GM23248 (cell line): ENCODE results near the gene GLUD1. TPM values are rescaled to one million over a fixed set of nuclear protein-coding genes. Genes with fewer than 3 reads are reported as not detected.
"Not testable (repeated sequence)": the region's sequence is repeated elsewhere in the genome, so short reads cannot be mapped to it uniquely, and the experiment has no call there.

ENCODE experiments used
- DNase-seq: peaks from one replicate; pipeline ENCODE4 v3.0.0-alpha.2; 2015
- H2AFZ ChIP-seq: fragments of 200-600 bp; sonication (generic); 2 replicates; pipeline ENCODE4 v1.6.1; 2016; ENCODE audit warnings: antibody characterized with exemption
- H3F3A ChIP-seq: fragments of 200-600 bp; sonication (generic); 2 replicates; pipeline ENCODE4 v1.6.1; 2016; ENCODE audit warnings: mild to moderate bottlenecking, antibody characterized with exemption, mixed run types; ENCODE audit not compliant: insufficient read depth
- H3K27ac ChIP-seq: fragments of 200-600 bp; sonication (generic); 2 replicates; pipeline ENCODE4 v1.5.1; 2016; ENCODE audit warnings: mild to moderate bottlenecking
- H3K27me3 ChIP-seq: fragments of 200-600 bp; sonication (generic); replicated peaks from 2 replicates; pipeline ENCODE4 v1.6.1; 2016; ENCODE audit warnings: mild to moderate bottlenecking; ENCODE audit not compliant: insufficient read depth
- H3K36me3 ChIP-seq: fragments of 200-600 bp; sonication (generic); 2 replicates; pipeline ENCODE4 v1.6.1; 2016; ENCODE audit warnings: low read depth, mild to moderate bottlenecking
- H3K4me1 ChIP-seq: fragments of 200-600 bp; sonication (generic); 2 replicates; pipeline ENCODE4 v1.6.1; 2016; ENCODE audit warnings: mild to moderate bottlenecking; ENCODE audit not compliant: insufficient read depth
- H3K4me2 ChIP-seq: fragments of 200-600 bp; sonication (generic); one replicate; pipeline ENCODE4 v1.6.1; 2016; ENCODE audit warnings: mild to moderate bottlenecking; ENCODE audit not compliant: unreplicated experiment
- H3K4me3 ChIP-seq: fragments of 200-600 bp; sonication (generic); 2 replicates; pipeline ENCODE4 v1.5.1; 2016; ENCODE audit warnings: mild to moderate bottlenecking
- H3K79me2 ChIP-seq: fragments of 200-600 bp; sonication (generic); 2 replicates; pipeline ENCODE4 v1.6.1; 2016; ENCODE audit warnings: mild to moderate bottlenecking; ENCODE audit not compliant: insufficient read depth
- H3K9ac ChIP-seq: fragments of 200-600 bp; sonication (generic); 2 replicates; pipeline ENCODE4 v1.6.1; 2016; ENCODE audit warnings: mild to moderate bottlenecking
- H3K9me2 ChIP-seq: fragments of 200-600 bp; sonication (generic); 2 replicates; pipeline ENCODE4 v1.6.1; 2016; ENCODE audit warnings: mixed run types, mild to moderate bottlenecking, moderate library complexity; ENCODE audit not compliant: insufficient read depth
- H3K9me3 ChIP-seq: fragments of 200-600 bp; sonication (generic); one replicate; pipeline ENCODE4 v1.6.1; 2017; ENCODE audit warnings: low read depth
- H4K20me1 ChIP-seq: fragments of 200-600 bp; sonication (generic); 2 replicates; pipeline ENCODE4 v1.6.0; 2016; ENCODE audit not compliant: insufficient read depth
- EZH2 ChIP-seq: fragments of 200-600 bp; sonication (generic); IDR thresholded peaks from 2 replicates; pipeline ENCODE4 v1.6.1; 2018; ENCODE audit warnings: antibody characterized with exemption, mild to moderate bottlenecking; ENCODE audit not compliant: insufficient read depth, poor library complexity, severe bottlenecking
- EZH2phosphoT487 ChIP-seq: fragments of 200-600 bp; sonication (generic); IDR thresholded peaks from 2 replicates; pipeline ENCODE4 v1.6.1; 2018; ENCODE audit warnings: antibody characterized with exemption, moderate library complexity, mild to moderate bottlenecking, low read depth; ENCODE audit not compliant: insufficient read depth
- WGBS, 2 experiments: methylation state at CpG; one replicate each; pipeline ENCODE4 v1.1.6; 2015 to 2017; ENCODE audit warnings: low lambda C conversion rate in 2 of 2, low coverage in 1 of 2; ENCODE audit errors: missing lambda C conversion rate in 2 of 2; 5-methylcytosine and 5-hydroxymethylcytosine counted together
- in situ Hi-C: fragments of 300-500 bp; cut with MboI; formaldehyde crosslinking; loops from 2 replicates; pipeline ENCODE4 v1.15.0; 2020
- polyA plus RNA-seq: library from polyadenylated mRNA; unstranded; fragments of >200 nt; fragmentation: Nextera tagmentation; extraction: Ambion mirVana; gene quantifications from 2 replicates; pipeline ENCODE4 v1.2.1, GENCODE V29; 2016
- total RNA-seq: library from RNA; depleted of rRNA; stranded (reverse); fragments of >200 nt; shearing (Covaris generic); gene quantifications from 2 replicates; pipeline ENCODE4 v1.2.3, GENCODE V29; 2014

Gene GLUD1
- total and polyA plus RNA-seq, 2 experiments from 2014 or later = 98.8 to 209 TPM

DNA sequence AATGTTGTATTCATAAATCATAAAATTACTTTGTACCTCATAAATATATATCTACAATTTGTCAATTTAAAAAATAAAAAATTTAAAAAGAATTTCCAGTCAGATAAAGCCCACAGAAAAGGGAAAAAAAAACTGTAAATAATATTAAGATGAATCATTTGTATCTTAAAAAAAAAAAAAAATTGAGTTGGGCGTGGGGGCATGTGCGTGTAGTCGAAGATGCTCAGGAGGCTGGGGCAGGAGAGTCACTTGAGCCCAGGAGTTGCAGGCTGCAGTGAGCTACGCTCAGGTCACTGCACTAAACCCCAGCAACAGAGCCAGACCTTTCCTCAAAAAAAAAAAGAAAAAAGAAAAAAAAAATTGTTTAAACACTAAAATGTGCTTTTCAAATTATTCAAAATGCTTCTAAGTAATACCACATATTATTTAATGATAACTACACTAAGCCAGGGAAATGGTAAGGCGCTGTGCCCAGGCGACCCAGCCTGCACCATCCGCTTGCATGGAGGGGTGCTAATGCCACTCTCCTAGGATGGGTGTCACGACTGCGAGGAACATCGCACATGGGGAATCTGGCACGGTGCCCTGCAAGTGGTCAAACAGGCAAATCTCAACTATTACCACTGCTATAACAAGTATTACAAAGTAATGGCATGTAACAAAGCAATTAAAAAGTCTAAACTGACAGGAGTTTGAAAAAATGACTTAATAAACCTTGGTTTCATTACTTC lies 15.4 kb downstream of the GLUD1 start:
- Histone ChIP-seq H3K9me3 (no peaks in the 10 kb centered on the region), H4K20me1 (no peaks in the 10 kb centered on the region), H3K4me3 (no peak overlapping the region), H2AFZ (no peak overlapping the region), H3K4me2 (no peak overlapping the region), H3K36me3 (peaks cover 7% of the 10 kb centered on the region; the same call in 1 of the 2 replicates), H3K4me1 (peaks cover 33% of the 10 kb centered on the region), H3K27me3 (no peaks in the 10 kb centered on the region), H3K27ac (no peak overlapping the region), H3K9me2 (no peaks in the 10 kb centered on the region), H3K9ac (no peak overlapping the region; the same call in 1 of the 2 replicates), H3K79me2 (peaks cover 65% of the 10 kb centered on the region), H3F3A (peaks cover 19% of the 10 kb centered on the region)
- TF ChIP-seq EZH2phosphoT487 (no peak), EZH2 (no peak)
- in situ Hi-C loops = no loop called here
- DNase-seq = peak; percentile 55
- WGBS, 2 experiments = 57 to 58% methylated on average over 11 of the region's 11 CpGs

DNA sequence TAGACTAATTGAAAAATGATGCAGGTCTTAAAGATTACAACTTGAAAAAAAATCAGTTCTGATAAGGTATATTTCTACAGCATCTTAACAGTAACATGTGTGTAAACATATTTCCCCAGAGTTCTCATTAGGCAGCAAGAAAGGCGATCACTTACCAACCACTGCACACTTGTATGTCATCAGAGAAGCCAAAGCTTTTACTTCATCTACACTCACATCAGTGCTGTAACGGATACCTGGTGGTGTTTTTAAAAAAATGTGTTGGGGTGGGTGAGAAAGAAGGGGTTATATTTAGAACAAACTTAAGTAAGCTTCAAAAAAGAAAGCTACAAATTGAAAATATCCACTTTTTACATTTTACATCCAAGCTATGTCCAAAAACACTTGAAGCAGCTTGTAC lies 18.2 kb downstream of the GLUD1 start:
- DNase-seq, H3K4me3 ChIP-seq, H3K27me3 ChIP-seq, in situ Hi-C loops, H3K9me3 ChIP-seq, H3K27ac ChIP-seq, H3K4me2 ChIP-seq, H4K20me1 ChIP-seq, H3K4me1 ChIP-seq, H3F3A ChIP-seq, H3K9ac ChIP-seq, H2AFZ ChIP-seq, H3K9me2 ChIP-seq: not testable (repeated sequence)
- H3K36me3 ChIP-seq = peaks cover 26% of the 10 kb centered on the region
- WGBS, 2 experiments = 91 to 98% methylated on average over 2 of the region's 2 CpGs
- peaks cover 52% of the 10 kb centered on the region for H3K79me2 ChIP-seq

DNA sequence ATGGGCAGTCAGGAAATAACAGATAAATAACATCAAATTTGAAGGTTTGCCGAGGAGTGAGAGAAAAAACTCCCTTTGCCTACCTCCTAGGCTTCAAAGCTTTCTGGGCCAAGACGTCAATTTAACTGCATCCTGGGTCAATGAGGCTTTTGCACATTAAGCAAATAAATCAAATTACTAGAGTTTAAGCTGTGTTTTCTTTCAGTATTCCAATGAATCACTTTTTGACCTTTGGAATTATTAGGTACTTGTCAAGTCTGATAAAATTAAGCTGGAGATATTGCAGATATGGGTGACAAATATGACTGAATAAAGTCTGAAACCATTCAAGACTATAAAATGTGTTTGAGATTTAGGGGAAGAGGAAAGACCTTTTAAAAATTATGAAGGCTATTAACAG lies 22.2 kb downstream of the GLUD1 start:
- H3K27me3 ChIP-seq = no peaks in the 10 kb centered on the region
- no peak for DNase-seq
- no peak overlapping the region for H3K9ac ChIP-seq
- H3F3A ChIP-seq = no peaks in the 10 kb centered on the region
- no peak overlapping the region for H3K27ac ChIP-seq
- no peaks in the 10 kb centered on the region for H3K9me3 ChIP-seq
- H3K4me3 ChIP-seq = no peak overlapping the region
- H3K79me2 ChIP-seq = peaks cover 47% of the 10 kb centered on the region
- no peaks in the 10 kb centered on the region for H3K4me1 ChIP-seq
- H3K36me3 ChIP-seq = peaks cover 59% of the 10 kb centered on the region
- in situ Hi-C loops = no loop called here
- no peak overlapping the region for H2AFZ ChIP-seq
- H3K9me2 ChIP-seq = no peaks in the 10 kb centered on the region
- TF ChIP-seq EZH2 (no peak), EZH2phosphoT487 (no peak)
- H4K20me1 ChIP-seq = no peaks in the 10 kb centered on the region
- no peak overlapping the region for H3K4me2 ChIP-seq
- 68 to 79% methylated on average over 2 of the region's 2 CpGs for WGBS, 2 experiments

DNA sequence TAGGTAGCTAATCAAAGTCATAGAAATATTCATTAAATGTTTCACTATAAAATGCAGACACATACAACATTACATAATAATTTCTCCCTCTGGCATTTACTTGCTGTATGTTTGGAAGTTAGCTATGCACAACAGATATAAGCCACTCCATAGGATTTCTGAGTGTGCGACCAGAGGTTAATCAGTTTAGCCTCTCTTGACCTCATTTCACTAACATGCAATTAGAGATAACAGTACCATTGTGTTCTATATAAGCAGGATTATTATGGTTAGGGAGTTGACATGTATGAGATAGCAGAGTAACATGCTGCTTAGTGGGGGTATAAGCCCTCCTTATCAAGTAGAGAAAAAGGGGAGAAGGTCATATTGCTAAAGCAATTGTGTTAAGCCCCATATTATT lies 26.4 kb downstream of the GLUD1 start:
- no peak overlapping the region for H3K27ac ChIP-seq
- H3F3A ChIP-seq = peaks cover 4% of the 10 kb centered on the region; the same call in 1 of the 2 replicates
- H3K4me2 ChIP-seq = no peak overlapping the region
- no peak overlapping the region for H2AFZ ChIP-seq
- H3K9me2 ChIP-seq = no peaks in the 10 kb centered on the region
- no peak overlapping the region for H3K4me3 ChIP-seq
- H3K36me3 ChIP-seq = peaks cover 76% of the 10 kb centered on the region
- H3K9me3 ChIP-seq = no peaks in the 10 kb centered on the region
- H3K9ac ChIP-seq = no peak overlapping the region
- H3K79me2 ChIP-seq = peaks cover 21% of the 10 kb centered on the region
- H3K27me3 ChIP-seq = no peaks in the 10 kb centered on the region
- TF ChIP-seq EZH2 = no peak
- TF ChIP-seq EZH2phosphoT487 = no peak
- WGBS, 2 experiments = 93 to 96% methylated on average over 1 of the region's 1 CpG
- H4K20me1 ChIP-seq = no peaks in the 10 kb centered on the region
- H3K4me1 ChIP-seq = no peaks in the 10 kb centered on the region
- no peak for DNase-seq
- in situ Hi-C loops = no loop called here
